HG02759 (cell line): Measurements from ENCODE around the gene SNX3.

Source experiments
- ATAC-seq: cut with Tn5 transposase; IDR thresholded peaks from one replicate; pipeline ENCODE4 v1.9.1; 2021; ENCODE audit warnings: mild to moderate bottlenecking, moderate library complexity; ENCODE audit not compliant: unreplicated experiment

SNX3 gene

GRCh38 chr6:108171291-108171917, 89.4 kb downstream of the SNX3 start:
- ATAC-seq = no peak

GRCh38 chr6:108170332-108171290, 90.2 kb downstream of the SNX3 start:
- no peak for ATAC-seq

DNA sequence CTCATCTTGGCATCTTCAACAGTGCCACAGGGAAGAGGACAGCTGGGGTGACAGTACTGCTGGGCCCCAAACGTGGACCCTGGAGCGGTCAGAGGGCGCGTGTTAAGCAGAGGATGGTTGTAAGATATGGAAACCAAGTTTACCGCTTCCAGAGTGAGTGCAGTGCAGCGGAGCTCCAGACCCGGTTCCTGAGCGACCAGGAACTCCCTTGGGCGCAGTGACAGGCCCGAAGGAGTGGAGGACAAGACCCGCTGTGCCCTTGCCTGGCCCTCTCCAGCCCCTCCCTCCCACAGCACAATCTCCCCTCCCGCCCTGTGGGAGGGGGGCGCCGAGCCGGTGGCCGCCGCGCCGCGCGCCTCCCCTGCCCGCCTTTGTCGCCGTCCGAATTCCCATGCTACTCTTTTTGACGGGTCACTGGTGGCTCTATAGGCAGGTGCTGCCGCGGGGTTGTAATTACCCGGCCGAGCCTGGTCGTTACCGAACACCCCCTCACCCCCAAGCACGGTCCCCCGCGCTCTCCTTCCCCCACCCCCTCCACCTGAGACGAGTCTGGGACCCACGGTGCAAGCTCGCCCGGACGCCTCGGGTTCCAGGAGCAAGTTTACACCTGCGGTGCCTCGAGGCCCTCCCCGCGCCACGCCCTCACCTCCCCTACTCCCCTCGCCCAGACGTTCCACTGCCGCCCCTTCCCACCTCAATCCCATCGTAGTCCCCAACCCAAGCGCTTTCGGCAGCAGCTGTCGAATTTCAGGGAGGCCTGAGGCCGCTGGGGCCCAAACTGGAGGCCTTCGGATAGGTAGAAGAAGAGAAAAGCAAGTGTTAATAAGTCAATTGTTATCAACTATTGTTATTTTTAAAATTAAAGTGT, 91.1 kb downstream of the SNX3 start:
- ATAC-seq = no peak

DNA sequence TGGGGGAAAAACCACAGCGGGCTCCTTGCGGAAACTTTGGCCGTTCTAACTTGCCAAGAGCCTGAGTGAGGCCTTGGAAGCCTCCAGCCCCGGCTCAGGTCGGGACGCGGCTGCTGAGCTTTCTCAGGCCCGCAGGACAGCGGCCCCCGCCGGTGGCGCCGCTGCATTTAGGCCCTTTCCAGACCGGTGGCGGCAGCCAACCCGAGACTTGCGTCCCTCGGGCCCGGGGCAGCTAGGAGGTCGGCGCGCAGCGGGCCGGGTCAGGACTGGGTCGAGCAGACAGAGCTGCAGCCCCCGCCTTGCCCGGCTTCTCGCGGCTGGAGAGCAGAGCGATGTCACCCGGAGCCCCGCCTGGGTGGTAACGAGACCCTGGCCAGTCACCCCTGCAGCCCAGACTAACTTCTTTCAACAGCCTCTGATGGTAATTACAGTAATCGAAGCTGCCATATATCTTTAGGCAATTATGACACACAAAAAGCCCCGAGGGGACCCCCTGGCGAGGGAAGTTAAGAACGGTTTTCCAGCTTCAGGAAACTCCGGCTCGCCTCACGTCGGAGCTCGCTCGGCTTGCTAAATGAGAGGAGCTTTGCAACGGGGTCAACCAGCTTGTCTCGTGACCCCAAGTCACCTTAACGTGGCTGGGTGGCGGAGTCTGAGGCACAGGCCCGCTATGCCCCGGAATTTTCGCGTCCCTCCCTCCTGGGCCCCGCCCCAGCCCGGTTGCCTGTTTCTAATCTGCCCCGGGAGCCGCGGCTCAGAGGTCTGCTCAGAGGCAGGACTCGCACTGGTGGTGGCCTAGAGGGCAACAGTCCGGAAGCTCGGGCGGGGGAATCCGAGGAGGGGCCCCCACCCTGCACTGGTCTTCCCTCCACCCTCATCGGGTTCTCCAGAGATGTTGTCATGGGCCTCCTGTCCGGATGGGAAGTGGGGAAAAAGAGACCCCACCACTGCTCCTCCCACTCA, 92.1 kb downstream of the SNX3 start:
- ATAC-seq = no peak

GRCh38 chr6:108168090-108168463, 92.8 kb downstream of the SNX3 start:
- ATAC-seq = no peak

DNA sequence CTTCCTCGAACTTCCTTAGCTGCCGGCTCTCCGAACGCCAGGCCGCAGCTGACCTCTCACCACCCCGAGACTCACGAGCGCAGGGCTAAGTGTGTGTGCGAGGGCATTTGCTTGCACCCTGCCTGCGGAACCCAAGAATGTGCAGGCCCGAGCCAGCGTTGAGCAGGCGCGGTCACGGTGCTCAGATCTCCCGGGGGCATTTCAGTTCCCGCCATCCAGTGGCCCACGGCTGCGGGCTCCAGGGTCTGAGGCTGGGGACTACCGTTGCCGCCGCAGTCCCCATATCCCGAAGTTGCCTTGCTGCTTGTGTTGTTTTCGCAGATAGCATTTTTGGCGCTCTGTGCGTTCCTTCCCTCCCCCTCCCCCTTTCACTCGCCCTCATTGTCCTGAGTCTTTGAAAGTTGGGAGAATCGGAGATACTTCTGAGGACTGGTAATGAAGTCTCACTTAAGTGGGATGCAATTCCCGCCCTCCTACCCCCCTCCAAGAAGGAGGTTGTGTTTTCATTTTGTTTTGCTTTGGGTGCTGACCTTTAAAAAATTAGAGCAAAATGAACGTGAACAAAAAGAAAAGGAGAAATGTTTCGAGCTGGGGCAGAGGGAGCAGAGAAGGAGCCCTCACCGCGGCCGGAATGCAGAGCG, 93.3 kb downstream of the SNX3 start:
- no peak for ATAC-seq

DNA sequence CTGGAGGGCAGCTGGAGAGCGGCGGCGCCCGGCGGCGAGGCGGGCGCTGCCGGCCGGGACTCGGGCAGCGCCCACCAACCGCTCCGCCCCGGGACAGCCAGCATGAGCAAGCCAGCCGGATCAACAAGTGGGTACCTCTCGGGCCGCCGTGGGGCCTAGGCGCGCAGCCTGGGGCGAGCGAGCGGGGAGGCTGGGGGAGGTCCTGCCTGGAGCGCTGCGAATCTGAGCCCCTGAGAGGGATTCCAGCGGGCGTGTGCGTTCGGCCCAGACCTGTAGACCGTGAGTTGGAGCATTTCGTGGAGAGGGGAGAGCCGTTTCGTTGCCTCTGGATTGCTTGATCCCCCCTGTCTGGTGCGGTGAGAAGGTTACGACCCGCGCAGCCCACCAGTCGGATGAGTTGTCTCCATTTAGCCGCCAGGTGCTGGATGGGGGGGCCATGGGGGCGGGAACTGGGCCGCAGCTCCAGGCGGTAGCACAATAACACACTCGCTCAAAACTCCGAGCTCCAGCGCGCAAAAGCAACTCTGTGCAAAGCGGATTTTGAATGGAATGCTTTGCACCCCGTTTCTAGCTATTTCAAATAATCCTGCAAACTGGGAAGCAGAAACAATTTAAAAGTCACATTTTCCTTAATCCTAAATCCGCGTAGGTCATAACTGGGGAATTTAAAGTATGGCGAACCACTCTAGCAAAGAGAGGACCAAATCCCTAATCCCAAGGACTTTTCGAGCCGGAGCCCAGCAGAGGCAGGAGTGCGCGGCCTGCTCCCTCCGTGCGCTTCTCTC, 94.0 kb downstream of the SNX3 start:
- no peak for ATAC-seq

- no peak for ATAC-seq
Measured at GRCh38 chr6:108165714-108166663, 94.9 kb downstream of the SNX3 start, which contains the start of gene NR2E1. NR2E1 (plus strand) TSS chr6:108166022; CDS start chr6:108166766, 744 bp downstream.

DNA sequence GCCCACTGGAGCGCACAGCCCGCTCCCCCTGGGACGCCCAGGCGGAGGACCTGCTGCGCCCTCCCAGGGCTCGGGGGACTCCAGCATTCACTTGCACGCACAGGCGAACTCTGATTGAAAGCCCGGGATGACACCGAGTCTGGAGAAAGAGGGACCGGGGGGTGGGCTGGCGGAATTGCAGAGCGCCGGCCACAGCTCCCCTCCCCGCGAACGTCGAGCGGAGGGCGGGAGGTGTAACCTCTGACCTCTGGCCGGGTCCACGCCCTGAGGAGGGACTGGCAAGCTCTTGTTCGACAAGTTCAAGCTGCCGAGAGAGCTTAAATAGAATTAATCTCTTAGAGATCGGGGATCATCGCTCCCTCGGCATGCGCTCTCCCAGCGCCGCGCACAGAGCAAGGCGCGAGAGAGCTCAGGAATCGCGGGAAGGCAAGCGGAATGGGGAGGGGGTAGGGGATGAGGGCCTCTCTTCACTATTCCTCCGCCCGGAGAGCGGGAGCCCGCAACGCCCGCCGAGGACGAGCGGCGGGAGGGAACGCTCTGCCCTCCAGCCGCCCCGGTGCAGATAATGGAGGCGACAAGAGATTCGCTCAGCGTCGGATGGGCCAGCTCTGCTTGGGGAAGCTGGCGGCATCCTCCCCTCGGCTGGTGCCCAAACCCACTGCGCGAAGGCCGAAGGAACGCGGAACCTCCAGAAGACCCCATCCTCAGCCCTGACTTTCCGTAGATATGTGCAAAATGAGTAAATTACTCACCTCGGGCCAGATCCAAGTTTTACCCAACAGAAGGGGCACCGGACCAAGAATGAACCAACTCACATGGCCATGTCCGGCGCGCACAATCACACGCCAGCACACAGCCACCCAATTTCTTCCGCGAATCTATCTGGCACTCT, 95.8 kb downstream of the SNX3 start:
- ATAC-seq = no peak

DNA sequence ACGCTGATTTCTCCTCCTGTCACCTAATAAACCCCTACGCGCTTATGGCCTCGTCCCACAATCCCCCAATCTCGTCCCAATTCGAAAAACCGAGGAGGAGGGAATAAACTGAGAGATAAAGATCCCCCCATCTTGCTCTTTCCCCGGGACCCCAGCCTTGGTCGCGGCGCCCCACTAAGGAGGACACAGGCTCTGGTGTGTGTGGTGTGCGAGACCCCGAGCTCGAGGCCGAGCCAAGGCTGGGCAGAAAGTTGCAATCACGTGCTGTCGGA, 96.4 kb downstream of the SNX3 start:
- no peak for ATAC-seq

- no peak for ATAC-seq
Measured at GRCh38 chr6:108163644-108164542, 96.9 kb downstream of the SNX3 start.

DNA sequence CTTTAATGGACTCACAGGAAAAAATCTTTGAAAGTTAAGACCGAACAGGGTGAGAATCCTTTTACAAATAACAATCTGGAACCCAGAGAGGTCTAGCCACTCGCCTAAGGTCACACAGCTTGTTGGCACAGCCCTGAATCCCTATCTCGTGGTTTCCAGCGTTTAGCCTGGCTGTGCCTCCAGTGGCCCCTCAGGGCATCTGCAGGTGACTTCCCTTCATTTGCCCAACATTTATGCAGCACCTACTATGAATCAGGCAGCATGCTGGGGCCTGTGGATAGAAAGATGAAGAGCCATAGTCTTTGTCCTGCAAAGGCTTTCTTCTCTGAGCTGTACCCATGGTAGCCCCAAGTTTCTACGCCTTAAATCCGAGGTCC, 97.6 kb downstream of the SNX3 start:
- no peak for ATAC-seq

DNA sequence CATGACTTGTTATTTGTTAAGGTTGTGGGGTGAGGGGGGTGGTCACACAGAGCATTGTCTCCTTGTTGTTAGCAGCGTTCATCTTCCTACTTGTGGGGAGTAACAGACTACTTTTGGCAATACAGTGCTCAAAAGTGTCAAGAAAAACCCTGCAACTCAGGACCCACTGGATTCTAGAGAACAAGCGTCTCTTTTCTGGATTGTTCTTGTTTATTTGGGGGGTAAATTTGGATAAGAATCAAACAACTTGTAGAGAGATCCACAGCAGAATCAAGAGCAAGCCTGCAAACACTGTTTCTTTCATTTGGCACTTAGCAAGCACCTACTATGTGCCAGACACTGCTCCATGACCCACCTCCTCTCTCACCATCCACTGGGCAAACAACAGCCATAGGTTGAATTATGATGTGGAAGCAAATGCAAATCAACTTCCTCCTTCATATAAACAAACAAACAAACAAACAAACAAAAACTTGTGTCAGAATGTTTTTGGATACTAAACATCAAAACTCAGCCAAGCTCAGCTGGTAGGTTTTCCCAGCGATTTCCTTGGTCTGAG, 99.0 kb downstream of the SNX3 start:
- ATAC-seq = no peak
